CD4-positive, alpha-beta T cell treated with Interleukin-4 for 1 hour (primary cell): ENCODE data around the gene ZNF284.

Experiments used
- DNase-seq, 2 donors: peaks; one replicate each; pipeline ENCODE4 v3.0.0-alpha.2; 2020 to 2022

Gene ZNF284

GRCh38 chr19:44071824-44072542, at the start of gene ZNF284:
Gene ZNF284 (plus strand): TSS chr19:44072159. CDS start chr19:44076390, 4,231 bp downstream.
- peak; percentile 91 to 92 for DNase-seq

DNA sequence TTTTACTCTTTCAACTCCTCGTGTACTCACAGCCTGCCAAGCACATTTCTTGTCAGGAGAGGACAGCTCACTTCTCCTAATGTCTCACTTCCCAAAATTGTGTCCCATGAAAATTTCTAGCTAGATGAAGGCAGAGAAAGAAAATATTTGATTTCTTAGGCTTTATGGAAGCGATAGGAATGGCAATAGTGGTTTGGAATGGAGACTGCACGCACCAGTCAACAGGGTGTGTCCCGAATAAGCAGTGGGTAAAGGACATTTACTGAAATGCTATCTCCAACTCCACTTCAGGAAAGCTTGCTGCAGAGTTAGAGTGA, 47.1 kb upstream of the ZNF284 start:
- DNase-seq = no peak

DNA sequence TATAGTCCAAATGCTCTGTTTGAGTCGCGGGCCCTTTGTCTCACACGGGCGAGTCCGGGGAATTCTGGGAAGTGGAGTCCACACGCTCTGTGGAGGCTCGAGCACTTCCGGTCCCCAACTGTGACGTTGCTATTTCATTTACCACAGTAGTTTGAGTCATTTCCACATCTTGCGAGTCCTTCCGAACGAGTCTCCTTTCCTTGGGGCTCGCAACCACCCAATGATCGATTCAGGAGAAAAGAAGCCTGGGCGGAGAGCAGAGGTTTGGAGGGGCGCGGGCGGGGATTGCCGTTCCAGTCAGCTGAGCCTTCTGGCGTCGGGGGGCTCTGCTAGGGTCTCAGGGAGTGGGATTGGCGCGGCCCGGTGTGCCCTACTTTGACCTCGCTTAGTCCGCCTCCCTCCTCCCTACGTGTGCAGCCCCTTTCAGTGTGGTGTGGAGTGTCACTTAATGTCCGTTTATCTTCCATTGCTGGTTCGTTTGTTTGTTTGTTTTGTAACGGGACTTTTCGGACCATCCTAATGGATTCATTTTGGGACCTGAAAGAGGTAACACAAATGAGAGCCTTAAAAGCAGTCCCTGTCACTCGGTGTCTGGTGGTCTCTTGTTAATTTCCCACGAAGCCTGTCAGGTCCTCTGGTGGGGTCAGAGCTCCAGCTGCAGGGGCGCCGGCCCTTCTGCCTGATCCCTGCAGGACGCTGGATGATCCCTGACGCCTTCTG, 46.6 kb upstream of the ZNF284 start, which contains the start of gene ZNF222:
Gene ZNF222 (plus strand): TSS at position 163 of the 720 bp plus-strand sequence. CDS start 58 bp downstream, at position 221.
- DNase-seq = peak; percentile 86 to 87

GRCh38 chr19:44026622-44027021, 45.3 kb upstream of the ZNF284 start:
- no peak for DNase-seq

DNA sequence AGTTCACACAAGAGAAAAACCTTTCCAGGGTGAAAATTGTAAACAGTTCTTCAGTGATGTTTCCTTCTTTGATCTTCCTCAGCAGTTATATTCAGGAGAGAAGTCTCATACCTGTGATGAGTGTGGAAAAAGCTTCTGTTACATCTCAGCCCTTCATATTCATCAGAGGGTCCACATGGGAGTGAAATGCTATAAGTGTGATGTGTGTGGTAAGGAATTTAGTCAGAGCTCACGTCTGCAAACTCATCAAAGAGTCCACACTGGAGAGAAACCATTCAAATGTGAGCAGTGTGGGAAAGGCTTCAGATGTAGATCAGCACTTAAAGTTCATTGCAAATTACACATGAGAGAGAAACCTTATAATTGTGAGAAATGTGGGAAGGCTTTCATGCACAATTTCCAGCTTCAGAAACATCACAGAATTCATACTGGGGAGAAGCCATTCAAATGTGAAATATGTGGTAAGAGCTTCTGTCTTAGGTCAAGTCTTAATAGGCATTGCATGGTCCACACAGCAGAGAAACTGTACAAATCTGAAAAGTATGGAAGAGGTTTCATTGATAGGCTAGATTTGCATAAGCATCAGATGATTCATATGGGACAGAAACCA, 39.9 kb upstream of the ZNF284 start:
- no peak for DNase-seq

GRCh38 chr19:44042147-44042546, 29.8 kb upstream of the ZNF284 start:
- no peak for DNase-seq

DNA sequence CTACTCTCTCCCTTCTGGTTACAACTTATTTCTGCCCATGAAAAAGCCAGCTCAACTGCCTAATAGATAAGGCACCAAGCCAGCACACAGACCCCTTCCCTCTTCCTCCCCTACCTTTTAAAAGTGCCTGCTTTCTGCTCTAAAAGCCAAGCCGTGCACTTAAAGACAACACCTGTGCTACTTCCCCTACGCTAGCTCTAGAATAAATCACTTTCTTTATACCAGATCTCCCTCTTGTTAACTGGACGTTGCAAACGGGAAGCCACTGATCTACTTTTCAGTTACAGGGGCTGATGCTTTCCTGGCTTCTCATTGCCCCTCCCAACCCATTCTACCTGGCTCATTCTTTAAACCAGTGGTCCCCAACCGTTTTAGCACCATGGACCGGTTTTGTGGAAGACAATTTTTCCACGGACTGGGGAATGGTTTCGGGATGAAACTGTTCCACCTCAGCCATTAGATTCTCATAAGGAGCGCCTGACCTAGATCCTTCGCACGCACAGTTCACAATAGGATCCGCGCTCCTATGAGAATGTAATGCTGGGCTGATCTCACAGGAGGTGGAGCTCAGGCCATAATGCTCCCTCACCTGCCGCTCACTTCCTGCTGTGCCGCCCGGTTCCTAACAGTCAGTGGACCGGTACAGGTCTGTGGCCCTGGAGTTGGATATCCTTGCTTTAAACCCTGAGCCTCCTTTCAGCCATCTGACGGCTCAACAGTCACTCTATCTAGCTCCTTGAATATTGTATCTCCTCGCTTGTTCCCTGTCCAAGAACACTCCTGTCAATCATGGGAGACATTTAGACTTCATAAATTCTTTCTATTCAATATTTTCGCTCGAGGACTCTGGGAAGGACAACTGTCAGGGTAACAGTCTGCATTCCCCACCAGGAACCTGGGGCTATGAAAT, 21.0 kb upstream of the ZNF284 start:
- peak; percentile 20 to 24 for DNase-seq

- peak; percentile 68 to 71 for DNase-seq
Measured at GRCh38 chr19:44051650-44052402, 20.1 kb upstream of the ZNF284 start, which contains the start of gene ZNF223. Gene ZNF223 (plus strand): TSS chr19:44052036. CDS start chr19:44055177, 3,141 bp downstream.

DNA sequence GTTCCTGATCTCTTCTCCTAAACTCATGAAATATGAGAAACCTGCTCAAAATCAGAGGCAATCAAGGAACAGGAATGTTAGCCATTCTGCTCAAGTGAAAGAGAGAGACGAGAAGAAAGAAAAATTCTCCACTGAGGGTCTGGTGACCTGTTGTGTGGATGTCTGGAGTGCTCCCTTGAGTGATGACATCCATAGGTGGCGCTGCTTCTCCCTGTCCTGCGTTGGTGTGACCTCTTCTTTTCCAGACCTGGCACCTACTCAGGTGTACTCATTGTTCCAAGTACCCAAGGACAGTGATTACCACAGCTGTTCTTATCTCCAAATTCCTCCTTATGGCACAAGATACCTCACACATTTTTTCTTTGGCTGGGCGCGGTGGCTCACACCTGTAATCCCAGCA, 16.1 kb upstream of the ZNF284 start:
- no peak for DNase-seq

GRCh38 chr19:44059229-44059628, 12.7 kb upstream of the ZNF284 start:
- DNase-seq = no peak

DNA sequence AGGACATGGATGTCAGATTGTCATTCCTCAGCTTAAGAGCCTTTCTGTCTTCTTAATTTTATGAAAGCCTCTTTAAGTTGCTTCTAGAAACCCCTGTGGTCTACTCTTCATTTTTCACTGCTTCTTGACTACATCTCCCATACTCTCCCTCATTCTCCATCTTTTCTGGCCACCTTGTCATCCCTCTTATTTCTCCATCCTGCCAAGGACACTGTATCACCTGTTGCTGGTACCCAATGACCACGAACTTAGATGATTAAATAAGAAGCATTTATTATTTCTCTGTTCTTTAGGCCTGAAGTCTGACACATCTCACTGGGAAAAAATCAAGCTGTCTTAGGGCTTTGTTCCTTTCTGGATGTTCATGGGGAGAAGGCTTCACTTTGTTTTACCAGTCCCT, 10.9 kb upstream of the ZNF284 start:
- DNase-seq = no peak

GRCh38 chr19:44066305-44066704, 5.7 kb upstream of the ZNF284 start:
- no peak for DNase-seq

GRCh38 chr19:44069415-44069814, 2.5 kb upstream of the ZNF284 start:
- no peak for DNase-seq

DNA sequence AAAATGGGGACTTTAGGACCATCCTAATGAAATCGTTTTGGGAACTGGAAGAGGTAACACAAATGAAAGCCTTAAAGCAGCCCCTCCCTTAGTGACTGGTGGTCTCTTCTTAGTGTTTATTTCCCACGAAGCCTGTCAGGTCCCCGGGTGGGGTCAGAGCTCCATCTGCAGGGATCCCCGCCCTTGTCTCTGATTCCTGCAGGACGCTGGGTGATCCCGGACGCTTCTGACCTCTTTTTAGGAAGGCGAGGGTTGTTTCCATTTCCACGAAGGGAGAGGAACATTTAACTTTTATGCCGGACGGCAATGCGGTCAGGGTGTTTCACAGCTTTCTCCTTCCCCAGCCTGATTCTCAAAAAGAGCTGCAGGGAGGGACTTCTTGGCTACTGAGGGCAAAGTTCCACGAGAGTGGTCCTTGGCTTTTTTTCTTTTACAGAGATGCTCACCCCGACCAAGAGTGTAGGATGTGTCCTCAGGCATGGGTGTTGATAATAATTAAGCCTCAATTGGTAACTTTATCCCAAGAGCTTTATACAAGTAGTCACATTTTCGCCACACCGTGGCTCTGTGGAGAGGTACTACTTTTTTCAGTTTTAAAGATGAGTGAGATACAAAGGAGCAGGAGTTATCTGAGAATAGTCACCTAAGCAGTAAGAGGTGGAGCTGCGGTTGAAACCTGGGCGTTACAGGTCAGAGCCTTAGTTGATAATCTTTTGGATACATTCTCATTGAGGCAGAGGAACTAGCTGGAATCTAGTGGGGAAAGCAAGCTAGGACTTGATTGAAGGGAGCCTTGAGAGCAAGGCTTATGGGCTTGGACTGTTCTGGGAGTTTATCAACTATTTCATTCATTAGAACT, 813 bp downstream of the ZNF284 start:
- DNase-seq = no peak

GRCh38 chr19:44076325-44076724, 4.4 kb downstream of the ZNF284 start:
- DNase-seq = no peak

GRCh38 chr19:44092108-44092507, 20.1 kb downstream of the ZNF284 start:
- DNase-seq = no peak

GRCh38 chr19:44093931-44094765, 22.2 kb downstream of the ZNF284 start, which contains the start of gene ZNF224:
Gene ZNF224 (plus strand): TSS chr19:44094361. CDS start chr19:44097874, 3,513 bp downstream.
- DNase-seq = peak; percentile 88 to 89

DNA sequence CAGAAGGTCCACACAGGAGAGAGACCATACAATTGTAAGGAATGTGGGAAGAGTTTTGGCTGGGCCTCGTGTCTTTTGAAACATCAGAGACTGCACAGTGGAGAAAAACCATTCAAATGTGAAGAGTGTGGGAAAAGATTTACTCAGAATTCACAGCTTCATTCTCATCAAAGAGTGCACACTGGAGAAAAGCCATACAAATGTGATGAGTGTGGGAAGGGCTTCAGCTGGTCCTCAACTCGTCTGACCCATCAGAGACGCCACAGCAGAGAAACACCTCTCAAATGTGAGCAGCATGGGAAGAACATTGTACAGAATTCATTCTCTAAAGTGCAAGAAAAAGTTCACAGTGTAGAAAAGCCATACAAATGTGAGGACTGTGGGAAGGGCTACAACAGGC, 35.8 kb downstream of the ZNF284 start:
- no peak for DNase-seq

DNA sequence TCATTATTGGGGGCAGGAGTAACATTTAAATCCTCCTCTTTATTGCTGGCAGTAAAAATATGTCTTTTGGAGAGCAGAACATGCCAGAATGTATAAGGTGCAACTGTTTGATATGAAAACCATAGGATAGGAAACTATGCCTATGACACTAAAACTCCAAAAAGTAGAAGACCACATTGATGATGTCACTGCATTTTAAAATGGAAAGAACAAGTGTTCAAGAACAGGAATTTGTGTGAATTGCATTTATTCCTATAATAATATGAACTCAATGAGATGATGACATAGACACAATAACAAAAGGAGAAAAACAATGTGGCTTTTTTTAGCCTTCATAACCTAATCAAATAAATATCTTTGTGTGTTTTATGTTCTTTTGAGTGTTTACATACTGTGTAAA, 37.5 kb downstream of the ZNF284 start:
- DNase-seq = no peak

DNA sequence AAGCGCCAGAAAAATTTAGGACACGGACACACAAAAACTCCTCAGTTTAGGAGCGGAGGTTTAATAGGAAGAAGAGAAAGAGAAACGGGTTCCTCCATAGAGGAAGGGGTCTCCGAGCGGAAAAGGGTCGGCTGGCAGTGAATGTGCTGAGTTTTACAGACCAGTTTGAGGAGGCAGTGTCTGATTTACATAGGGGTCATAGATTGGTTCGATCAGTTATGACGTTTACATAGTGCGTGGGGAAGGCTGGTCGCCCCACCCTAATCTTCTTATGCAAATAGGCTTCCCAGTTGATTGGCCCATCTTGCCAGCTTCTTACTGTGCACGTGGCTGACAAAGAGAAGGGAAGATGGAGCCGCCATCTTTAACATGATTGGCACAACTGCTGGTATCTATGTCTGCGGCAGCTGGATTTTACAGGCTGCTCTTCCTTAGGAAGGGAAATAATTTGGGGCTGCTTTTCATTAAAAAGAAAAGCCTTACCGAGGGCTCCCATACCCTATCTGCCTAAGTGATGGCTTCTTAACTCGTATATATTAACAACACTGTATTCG, 40.0 kb downstream of the ZNF284 start:
- DNase-seq = no peak
